Lung (tissue), 12 donors: ENCODE data around the gene MYOD1. TPM values are rescaled to one million over a fixed set of nuclear protein-coding genes. Genes with fewer than 3 reads are reported as not detected.

Source experiments
- ATAC-seq: fragments of 200-7000 bp; cut with Tn5 transposase; one replicate; pipeline ENCODE4 v1.9.1; 2020; ENCODE audit warnings: moderate number of reproducible peaks; ENCODE audit not compliant: insufficient read depth, low FRiP score
- DNase-seq, 3 donors: peaks; one replicate each; pipeline ENCODE4 v3.0.0-alpha.2; 2013 to 2017
- H3K27ac ChIP-seq, 2 donors: one replicate each; pipeline ENCODE4 v1.5.1; 2013; ENCODE audit warnings: mild to moderate bottlenecking in 2 of 2, moderate library complexity in 2 of 2, control low read depth in 1 of 2, inconsistent platforms in 1 of 2, low read depth in 1 of 2, low read length in 1 of 2
- H3K27me3 ChIP-seq, 3 donors: one replicate each; pipeline ENCODE4 v1.5.1; 2013; ENCODE audit warnings: low read length in 2 of 3; ENCODE audit not compliant: control insufficient read depth in 3 of 3, insufficient read depth in 3 of 3
- H3K36me3 ChIP-seq, 4 donors: one replicate each; pipeline ENCODE4 v1.5.1; 2013; ENCODE audit warnings: low read length in 4 of 4, mild to moderate bottlenecking in 1 of 4, moderate library complexity in 1 of 4; ENCODE audit not compliant: control insufficient read depth in 4 of 4, insufficient read depth in 4 of 4
- H3K4me1 ChIP-seq, 5 donors: one replicate each; pipeline ENCODE4 v1.5.1; 2013; ENCODE audit warnings: low read length in 5 of 5, mild to moderate bottlenecking in 2 of 5, moderate library complexity in 1 of 5; ENCODE audit not compliant: control insufficient read depth in 5 of 5, insufficient read depth in 5 of 5
- H3K4me3 ChIP-seq: one replicate; pipeline ENCODE4 v1.5.1; 2013; ENCODE audit warnings: mild to moderate bottlenecking, control low read depth, moderate library complexity
- H3K9ac ChIP-seq, 2 donors: one replicate each; pipeline ENCODE4 v1.5.1; 2013; ENCODE audit warnings: low read length in 2 of 2, control low read depth in 1 of 2; ENCODE audit not compliant: insufficient read depth in 1 of 2
- H3K9me3 ChIP-seq, 4 donors: one replicate each; pipeline ENCODE4 v1.5.1; 2013; ENCODE audit warnings: low read length in 3 of 4, mild to moderate bottlenecking in 1 of 4, moderate library complexity in 1 of 4; ENCODE audit not compliant: control insufficient read depth in 4 of 4, insufficient read depth in 3 of 4
- WGBS, 2 donors: extraction: QIAGEN DNeasy Blood & Tissue Kit; methylation state at CpG; one replicate each; pipeline ENCODE4 v1.1.7; 2013; 5-methylcytosine and 5-hydroxymethylcytosine counted together
- polyA plus RNA-seq, 2 donors: library from polyadenylated mRNA; stranded (reverse); fragments of 200-250 nt; gene quantifications; one replicate each; pipeline ENCODE4 v1.2.1, GENCODE V29; 2013
- total RNA-seq, 2 donors: library from RNA; depleted of rRNA in 1 of 2; stranded (reverse); fragments of >200 nt in 1 of 2; gene quantifications; one replicate each; pipeline ENCODE4 v1.2.1, GENCODE V29; 2014 to 2021
- TF ChIP-seq, protein P1 (sequence below): IDR thresholded peaks from 2 replicates; pipeline ENCODE4 v1.5.1; 2012; ENCODE audit warnings: mild to moderate bottlenecking; ENCODE audit errors: control extremely low read depth, extremely low read depth
- donor health status: control.
- donor health status: control.
- donor health status: Bipolar disorder and iron deficiency.
- donor health status: healthy.
- donor health status: DM: yes; HTN: yes; CAD: no.

Gene MYOD1
- total and polyA plus RNA-seq, 4 donors = not detected

DNA sequence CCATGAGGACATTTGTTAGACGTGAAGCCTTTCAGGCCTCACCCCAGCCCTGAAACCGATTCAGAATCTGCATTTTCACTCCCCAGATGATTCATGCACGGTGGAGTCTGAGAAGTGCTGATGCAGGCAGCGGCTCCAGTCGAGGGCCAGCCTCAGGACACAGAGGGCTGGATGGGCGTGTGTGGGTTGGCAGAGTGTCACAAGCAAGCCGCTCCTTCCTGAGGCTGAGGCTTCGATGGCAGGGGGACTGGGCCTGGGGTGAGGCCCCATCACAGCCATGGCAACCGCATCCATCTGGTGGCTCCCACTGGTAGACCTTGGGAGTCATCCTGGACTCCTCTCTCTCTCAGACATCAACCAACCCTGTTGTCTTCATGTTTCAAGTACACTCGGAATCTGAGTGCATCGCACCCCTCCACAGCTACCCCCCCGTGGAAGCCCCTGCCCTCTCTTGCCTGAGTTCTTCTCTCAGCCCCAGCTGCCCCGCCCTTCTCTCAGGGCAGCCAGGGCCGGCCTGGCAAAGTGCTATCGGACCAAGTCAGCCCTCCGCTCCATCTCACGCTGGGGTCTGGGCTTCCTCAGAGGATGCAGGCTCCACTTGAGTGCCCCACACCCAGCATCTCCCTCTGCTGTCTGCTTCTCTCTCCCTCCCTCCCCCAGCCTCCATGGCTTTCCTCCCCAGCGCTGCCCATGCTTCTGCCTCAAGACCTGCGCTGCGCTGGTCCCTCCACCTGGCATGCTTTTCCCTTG, 25.8 kb downstream of the MYOD1 start:
- H3K36me3 ChIP-seq = no peaks in the 10 kb centered on the region
- WGBS, 2 donors = 82 to 88% methylated on average over 20 of the region's 20 CpGs
- TF ChIP-seq, protein P1, sequence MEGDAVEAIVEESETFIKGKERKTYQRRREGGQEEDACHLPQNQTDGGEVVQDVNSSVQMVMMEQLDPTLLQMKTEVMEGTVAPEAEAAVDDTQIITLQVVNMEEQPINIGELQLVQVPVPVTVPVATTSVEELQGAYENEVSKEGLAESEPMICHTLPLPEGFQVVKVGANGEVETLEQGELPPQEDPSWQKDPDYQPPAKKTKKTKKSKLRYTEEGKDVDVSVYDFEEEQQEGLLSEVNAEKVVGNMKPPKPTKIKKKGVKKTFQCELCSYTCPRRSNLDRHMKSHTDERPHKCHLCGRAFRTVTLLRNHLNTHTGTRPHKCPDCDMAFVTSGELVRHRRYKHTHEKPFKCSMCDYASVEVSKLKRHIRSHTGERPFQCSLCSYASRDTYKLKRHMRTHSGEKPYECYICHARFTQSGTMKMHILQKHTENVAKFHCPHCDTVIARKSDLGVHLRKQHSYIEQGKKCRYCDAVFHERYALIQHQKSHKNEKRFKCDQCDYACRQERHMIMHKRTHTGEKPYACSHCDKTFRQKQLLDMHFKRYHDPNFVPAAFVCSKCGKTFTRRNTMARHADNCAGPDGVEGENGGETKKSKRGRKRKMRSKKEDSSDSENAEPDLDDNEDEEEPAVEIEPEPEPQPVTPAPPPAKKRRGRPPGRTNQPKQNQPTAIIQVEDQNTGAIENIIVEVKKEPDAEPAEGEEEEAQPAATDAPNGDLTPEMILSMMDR = no peak
- H3K9me3 ChIP-seq = peaks cover 0 to 2% (median 0%) of the 10 kb centered on the region in 4 donors
- H3K27ac ChIP-seq = no peak overlapping the region
- H3K4me3 ChIP-seq = no peak overlapping the region
- no peak overlapping the region for H3K9ac ChIP-seq
- DNase-seq (peak in 1 of 3 donors; percentile 3), ATAC-seq (no peak)
- H3K4me1 ChIP-seq = no peaks in the 10 kb centered on the region
- peaks cover 0 to 2% (median 0%) of the 10 kb centered on the region in 3 donors for H3K27me3 ChIP-seq

DNA sequence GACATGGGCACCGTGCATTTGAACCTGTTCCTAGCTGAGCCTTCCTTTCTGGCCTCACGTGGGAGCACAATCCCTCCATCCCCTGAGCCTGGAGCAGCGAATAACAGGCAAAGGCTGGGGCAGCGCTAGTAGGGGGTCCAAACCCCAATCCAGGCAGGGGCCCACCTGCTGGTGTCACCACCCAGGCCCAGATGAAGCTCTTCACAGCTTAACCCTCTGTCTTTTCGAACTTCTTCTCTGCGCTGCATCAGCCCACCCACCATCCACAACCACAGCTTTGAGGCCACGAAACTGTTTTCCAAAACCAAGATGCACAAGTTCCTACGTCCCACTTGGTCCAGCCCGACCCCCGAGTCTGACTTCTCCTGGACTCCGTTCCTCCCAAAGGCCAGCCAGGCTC, 26.7 kb downstream of the MYOD1 start:
- Histone ChIP-seq H3K4me3 (no peak overlapping the region), H3K27me3 (no peaks in the 10 kb centered on the region), H3K9me3 (peaks cover 0 to 2% (median 0%) of the 10 kb centered on the region in 4 donors), H3K36me3 (no peaks in the 10 kb centered on the region), H3K27ac (no peak overlapping the region), H3K4me1 (no peaks in the 10 kb centered on the region), H3K9ac (no peak overlapping the region)
- ATAC-seq (no peak), DNase-seq (no peak)
- TF ChIP-seq, protein P1 = no peak
- 76 to 78% methylated on average over 11 of the region's 11 CpGs for WGBS, 2 donors

DNA sequence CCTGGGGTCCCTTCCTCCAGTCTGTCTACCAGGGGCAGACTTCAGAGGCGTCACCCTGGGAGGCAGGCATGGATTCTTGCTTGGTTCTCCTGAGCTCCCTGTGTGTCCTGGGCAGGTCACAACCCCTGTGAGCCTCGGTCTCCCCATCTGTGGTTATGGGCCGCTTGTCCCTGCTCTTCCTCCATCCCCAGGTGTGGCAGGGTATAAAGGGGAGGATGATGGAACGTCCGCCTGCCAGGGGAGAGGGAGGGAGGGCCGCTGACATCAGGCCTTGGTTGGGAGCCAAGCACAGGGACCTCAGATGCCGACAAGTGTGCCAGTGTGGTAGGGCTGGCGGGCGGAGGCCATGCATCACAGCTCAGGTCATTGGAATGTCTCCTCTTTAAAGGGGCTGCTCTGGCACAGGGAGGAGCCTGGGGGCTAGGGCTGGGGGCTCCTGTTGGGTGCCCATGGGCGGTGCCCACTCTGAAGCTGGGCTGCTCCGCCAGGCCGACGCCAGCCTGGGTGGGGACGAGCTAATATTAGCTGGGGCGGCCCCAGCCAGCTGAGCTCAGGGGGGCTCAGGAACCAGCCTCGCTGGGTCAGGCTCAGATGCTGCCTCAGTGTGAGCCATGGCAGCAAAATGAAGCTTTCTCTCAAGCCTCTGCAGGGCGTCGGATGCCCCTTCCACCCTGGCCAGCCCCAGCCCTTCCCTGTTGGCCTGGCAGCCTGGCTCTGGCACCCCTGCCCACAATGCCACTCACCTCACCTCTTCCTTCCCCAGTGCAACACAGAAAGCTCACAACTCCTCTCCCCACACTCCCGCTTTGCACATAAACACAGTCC, 28.0 kb downstream of the MYOD1 start:
- ATAC-seq (no peak), DNase-seq (no peak)
- Histone ChIP-seq H3K27ac (no peak overlapping the region), H3K4me3 (no peak overlapping the region), H3K9ac (no peak overlapping the region), H3K9me3 (peaks cover 0 to 2% (median 0%) of the 10 kb centered on the region in 4 donors), H3K4me1 (no peaks in the 10 kb centered on the region), H3K27me3 (no peaks in the 10 kb centered on the region), H3K36me3 (no peaks in the 10 kb centered on the region)
- WGBS, 2 donors = 76 to 87% methylated on average over 18 to 19 of the region's 19 CpGs
- TF ChIP-seq, protein P1 = no peak
